ENCODE results near the gene GRIA1.

Gene GRIA1

GRCh38 chr5:153500178-153500577, 9.7 kb downstream of the GRIA1 start:
- no peak for DNase-seq

GRCh38 chr5:153504726-153505125, 14.3 kb downstream of the GRIA1 start:
- DNase-seq: peak; percentile 99

GRCh38 chr5:153508700-153509099, 18.2 kb downstream of the GRIA1 start:
- DNase-seq: no peak

GRCh38 chr5:153511622-153512021, 21.2 kb downstream of the GRIA1 start:
- DNase-seq: no peak

- peak; percentile 61 for DNase-seq
These were observed 22.7 kb downstream of the GRIA1 start for GRCh38 chr5:153513156-153513555.

GRCh38 chr5:153515301-153515700, 24.8 kb downstream of the GRIA1 start:
- DNase-seq: no peak

DNA sequence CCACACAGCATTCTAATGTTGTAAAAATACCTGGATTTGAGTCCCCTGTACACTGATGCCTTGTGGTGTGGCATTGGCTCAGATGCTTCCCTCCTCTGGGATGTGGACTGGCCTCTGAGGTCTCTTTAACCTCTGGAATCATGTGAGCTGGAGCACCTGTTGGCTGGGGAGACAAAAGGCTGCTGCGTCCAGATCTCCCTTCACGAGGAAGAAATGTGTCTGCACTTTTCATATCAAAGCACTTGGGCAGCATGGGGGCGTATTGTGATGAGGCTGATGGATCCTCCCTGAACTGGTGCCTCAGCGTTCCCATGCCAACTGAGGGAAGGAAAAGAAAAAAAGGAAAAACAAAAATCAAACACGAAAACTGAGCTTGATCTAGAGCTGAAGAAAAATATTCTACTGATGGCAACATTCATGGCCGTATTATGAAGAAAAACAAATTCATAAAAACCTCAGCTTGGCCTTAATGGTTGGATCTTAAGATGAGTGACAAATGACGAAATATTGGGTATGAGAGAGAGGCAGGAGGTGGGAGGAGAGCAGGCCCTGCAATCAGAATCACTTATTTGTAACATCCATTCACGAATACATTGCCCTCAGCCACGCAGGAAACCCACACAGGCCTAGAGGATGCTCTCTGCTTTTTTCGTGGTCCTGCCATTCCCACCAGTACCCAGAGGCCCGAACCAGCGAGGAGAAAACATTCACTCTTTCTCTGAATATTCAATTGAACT, 26.2 kb downstream of the GRIA1 start:
- peak; percentile 54 for DNase-seq

- peak; percentile 71 for DNase-seq
These were observed 26.8 kb downstream of the GRIA1 start for GRCh38 chr5:153517241-153517611.

DNA sequence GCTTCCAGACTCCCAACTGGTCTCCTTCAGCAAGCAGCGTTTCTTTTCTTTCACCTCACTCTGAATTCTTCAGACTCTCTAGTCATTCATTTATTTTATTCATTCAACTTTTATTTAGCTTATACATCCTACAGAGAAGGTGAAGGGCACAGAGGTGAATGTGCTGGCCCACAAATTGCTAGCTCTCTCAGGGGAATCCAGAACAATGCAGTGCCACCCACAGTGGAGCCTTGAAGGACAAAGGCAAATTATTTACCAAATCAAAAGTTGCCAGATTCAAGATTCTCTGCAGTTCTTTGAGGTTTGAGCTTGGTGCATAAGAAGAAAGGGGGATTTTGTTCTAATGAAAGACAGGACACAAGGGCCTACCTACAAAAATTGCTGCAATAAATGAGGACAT, 29.7 kb downstream of the GRIA1 start:
- DNase-seq: peak; percentile 23

DNA sequence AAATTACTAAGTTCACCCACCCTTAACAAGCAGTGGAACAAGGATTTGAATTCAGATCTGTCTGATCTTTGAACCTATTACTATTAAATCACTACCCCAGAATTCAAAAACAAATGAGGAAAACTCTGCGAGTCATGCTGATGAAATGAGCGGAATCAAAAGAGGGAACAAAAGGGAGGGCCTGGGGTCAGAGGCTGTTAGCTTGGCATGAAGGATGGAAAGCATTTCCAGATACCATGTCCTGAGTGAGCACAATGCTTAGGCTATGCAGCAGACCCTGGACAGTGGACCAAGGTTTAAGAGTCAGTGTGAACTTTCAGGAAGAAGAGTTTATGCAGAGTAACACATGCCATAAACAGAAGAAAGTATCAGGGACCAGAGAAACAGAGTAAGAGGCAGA, 30.5 kb downstream of the GRIA1 start:
- peak; percentile 48 for DNase-seq

DNA sequence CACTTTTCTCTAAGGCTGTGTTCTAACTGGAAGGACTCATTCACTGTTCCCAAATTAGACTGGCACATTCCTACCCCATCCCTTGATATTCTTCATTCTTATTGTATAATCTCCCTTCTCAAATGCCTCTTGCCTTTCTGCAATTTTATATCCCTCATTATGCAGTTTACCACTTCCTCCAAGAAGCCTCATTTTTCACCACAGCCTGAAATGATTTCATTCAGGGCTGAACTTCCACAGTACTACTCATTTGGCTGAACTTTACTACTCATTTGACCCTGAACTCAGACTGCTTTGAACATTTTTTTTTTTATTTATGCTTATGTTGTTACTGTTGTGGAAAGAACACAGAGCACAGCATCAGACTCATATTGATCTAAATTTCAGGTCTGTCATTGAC, 32.7 kb downstream of the GRIA1 start:
- DNase-seq: no peak

GRCh38 chr5:153523831-153524230, 33.4 kb downstream of the GRIA1 start:
- no peak for DNase-seq

- DNase-seq: no peak
These were observed 35.1 kb downstream of the GRIA1 start for GRCh38 chr5:153525536-153525935.

DNA sequence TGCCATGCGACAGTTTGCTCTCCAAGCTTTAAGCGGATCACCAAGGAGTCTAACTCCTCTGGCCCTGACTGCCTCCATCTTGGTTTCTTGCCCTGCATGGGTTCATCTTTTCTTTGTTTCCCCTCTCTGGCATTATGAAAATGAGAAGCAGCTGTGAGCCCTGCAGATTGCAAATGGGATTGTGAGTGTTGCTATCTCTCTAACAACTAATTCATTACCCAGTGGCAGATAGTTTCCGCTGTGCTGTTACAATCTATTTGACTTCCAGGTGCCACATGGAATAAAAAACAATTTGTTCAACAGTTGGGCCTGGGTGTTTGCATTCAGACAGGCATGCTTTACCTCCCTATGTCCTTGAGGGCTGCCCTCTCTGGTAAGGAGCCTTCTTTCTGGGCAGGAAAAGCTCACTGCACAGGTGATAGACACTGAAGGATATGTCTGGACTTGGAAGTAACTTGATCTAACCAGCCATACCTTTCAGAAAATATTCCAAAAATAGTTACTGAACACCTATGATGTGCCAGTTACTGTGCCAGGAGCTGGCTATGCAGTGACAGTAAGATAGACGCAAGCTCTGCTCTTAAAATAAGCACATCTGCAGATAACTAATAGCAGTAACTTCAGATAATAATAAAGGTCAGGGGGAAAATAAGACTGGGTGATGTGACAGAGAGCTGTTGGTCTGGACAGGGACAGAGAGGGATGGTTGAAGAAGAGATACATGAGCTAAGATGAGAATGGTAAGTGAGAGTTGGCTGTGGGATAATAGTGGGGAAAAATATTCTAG, 40.1 kb downstream of the GRIA1 start:
- peak; percentile 37 for DNase-seq

DNA sequence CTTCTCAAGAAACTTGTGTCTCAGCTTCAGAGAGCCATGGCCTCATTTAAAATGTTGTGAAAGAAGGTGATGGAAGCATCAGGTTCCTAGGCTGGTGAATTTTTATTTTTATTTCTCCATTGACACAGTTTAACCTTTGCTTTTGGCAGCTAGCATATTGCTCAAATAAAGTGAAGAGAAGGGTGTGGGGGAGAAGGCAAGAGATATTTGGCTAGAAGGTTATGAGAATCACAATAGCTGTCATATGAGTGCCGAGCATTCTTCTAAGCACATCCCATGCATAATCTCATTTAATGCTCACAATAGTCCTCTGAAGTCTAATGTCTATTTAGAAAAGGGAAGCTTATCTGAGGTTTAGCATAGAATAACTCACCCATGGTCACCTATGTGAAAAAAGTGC, 43.1 kb downstream of the GRIA1 start:
- no peak for DNase-seq

DNA sequence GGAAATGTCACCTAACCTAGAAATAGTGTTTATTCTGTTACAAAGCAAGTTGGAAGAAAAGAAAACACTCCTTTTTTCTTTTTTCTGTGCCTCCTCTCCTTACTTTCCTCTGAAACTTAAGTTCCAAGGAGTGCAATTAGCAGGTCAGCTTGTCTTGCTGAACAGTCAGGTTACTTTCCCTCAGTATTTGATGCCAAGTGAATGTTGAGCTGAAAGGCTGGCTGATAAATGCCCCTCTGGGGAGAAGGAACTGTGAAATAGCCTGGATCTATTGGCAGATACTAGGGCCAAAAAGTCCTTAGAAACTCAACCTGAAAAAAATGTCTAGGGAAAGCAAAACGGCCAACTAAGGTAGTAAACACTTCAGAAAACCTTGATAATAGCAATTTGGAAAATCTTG, 43.6 kb downstream of the GRIA1 start:
- peak; percentile 49 for DNase-seq

DNA sequence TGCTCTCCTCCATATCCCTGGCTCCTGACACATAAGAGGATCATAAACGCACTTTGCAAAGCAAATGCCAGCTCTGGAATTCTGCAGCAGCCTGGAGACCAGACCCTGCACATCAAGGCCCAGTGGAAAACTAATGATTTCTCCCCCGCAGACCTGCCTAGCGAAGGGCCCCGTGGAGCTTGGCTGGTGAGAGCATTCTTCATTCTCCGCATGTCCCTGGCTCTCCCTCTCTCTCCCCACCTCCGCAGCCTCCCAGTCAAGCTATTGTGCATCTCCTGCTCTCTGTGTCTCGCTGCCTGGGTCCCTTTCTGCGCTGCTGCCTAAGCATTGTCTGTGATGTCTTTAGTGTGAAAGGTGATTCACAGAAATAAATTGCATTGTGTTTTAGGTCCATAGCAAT, 46.7 kb downstream of the GRIA1 start:
- no peak for DNase-seq

DNA sequence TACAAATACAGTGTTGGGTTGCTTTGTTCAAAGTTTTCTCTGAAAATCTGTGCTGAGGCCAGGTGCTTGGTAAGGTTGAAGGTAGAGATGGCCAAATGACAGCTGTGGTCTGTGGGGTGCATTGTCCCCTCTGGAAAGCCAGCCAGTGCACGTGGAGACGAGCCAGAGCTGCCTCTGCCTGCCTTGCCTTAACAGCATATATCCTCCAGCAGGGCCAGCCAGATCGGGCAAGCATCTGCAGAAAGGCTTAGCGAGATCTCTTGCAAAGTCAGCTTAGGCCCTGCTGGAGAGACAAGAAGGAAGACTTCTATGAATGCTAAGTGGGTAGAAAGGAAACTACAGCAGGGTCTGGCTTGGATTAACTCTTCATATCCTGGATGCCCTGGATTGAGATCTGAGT, 49.5 kb downstream of the GRIA1 start:
- DNase-seq: no peak

DNA sequence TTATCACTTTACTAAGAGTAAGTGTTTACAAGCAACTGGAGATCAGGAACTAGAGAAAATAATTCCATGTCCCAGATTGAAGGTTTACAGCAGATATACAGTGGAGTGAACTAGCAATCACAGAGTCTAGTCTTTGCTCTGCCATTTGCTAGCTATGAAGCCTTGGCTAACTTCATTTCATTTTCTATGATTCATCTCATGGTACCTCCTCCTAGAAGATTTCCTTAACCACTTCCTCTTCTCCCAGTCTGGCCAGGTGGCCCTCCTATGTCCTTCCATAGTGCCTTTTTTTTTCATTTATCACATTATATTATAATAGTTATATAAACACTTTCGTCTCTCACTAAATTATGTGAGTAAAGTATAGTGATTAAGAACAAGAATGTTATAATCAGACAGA, 52.1 kb downstream of the GRIA1 start:
- DNase-seq: peak; percentile 16

DNA sequence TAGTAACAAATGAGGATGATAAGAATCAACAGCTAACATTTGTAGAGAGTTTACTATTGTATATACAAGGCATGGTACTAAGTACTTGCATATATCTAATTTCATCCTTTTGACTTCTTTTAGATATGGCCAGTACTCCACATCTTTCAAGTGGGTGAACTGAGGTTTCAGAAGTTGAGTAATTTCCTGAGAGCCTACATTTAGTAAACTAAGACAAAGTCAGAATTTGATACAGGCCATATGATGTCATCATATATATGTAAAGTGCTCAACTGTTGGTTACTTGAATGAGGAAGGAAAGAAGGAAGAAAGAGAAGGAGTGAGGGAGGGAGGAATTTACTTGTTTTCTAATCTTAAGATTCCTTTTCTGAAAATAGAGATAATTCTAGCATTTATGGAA, 52.8 kb downstream of the GRIA1 start:
- no peak for DNase-seq

- no peak for DNase-seq
These were observed 53.5 kb downstream of the GRIA1 start for GRCh38 chr5:153543959-153544470.

GRCh38 chr5:153544706-153545105, 54.2 kb downstream of the GRIA1 start:
- no peak for DNase-seq

- DNase-seq: no peak
These were observed 56.1 kb downstream of the GRIA1 start for GRCh38 chr5:153546566-153546965.

GRCh38 chr5:153551537-153552079, 61.1 kb downstream of the GRIA1 start:
- peak; percentile 93 for DNase-seq
